HG03175 (cell line): ENCODE data around the gene NDUFA3.

ENCODE experiments used
- ATAC-seq: cut with Tn5 transposase; IDR thresholded peaks from one replicate; pipeline ENCODE4 v1.9.1; 2021; ENCODE audit warnings: mild to moderate bottlenecking, moderate library complexity; ENCODE audit not compliant: unreplicated experiment

The NDUFA3 gene

DNA sequence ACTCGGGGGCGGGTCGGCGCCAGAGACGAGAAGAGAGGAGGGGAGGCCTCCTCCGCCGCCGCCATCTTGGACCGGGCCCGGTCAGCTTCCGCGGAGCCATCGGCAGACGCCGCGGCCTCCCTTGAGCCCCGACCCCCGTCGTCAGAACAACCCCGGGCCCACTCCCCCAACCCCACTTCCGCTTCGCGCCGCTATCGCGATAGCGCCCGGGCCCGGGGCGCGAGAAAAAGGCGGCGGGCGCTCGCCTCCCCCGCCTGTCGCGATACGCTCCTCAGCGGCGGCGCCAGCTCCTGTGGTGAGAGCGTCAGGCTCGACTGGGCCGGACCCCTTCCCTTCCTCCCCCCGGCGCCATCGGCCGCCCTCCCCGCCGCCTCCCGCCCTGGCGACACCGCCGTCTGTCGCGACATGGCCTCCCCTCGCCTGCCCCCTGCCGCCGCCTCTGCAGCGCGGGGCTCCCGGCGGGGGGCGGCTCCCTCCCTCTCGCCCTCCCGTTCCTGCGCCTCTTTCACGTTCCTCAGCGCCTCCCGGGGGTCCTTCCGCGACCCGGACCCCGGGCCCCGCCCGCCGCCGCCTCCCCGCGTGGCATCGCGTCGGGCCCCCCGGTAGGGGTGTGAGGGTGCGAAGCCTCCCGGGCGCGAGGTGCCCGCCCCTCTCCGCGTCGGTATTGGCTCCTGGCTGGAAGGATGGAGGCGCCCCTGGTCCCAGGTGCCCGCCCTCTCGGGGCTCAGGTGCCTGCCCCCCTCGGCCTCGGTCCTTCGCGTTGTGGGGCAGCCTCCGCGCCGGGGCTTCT, 35.2 kb downstream of the NDUFA3 start, which contains the start of gene CNOT3:
Gene CNOT3, plus strand, starts transcription at position 64 of the 790 bp plus-strand sequence. CDS start 5,217 bp downstream, outside the sequence.
- ATAC-seq: no peak

DNA sequence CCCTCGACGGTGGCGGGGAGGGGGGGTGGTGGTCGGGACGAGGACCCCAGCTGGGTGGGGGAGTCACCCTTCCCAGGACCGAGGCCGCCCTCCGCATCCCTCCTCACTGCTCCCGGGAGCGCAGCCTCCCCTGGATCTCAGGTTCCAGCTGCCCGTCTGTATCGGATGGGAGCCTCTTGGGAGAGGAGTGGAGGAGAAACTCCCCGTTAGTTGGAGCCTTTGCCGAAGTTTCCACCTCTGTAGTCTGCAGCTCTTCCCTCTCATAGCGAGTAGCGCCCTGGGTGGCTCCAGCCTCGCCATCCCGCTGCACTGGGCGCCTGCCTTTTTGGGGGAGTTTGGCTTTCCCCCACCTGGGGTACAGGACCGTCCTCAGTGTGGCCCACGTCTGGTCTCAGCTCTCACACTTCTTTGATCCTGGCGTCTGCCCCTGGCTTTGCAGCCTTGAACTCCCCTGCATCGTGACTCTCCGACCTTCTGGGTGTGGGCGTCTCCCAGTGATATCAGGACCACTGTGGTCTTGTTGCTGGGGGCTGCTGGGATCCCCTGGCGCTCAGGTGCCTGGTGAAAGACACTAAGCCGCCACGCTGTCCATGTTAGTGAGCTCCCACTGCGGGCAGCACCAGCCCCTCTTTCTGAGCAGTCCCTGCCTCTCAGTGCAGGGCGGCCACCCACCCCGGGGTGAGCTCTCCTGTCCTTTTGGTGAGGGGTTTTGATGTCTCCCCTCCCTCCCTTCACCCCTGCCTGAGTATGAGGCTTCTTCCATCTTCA, 36.0 kb downstream of the NDUFA3 start:
- ATAC-seq: no peak

DNA sequence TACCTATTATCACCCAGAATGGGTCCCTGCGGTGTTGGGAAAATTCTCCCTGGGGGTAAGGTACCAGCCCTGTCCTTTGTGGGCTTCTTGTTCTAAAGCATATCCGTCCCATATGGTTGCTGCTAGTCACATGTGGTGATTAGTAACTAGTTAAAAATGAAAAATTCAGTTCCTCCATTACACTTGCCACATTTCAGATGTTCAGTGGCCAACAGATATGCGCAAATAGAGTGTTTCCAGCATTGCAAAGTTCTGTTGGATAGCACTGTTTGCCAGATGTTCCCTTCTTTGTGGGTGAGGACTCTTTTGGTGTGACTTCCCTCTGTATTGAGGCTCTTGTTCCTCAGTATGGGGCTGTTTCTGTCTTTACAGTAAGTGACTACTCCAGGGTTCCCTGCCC, 38.7 kb downstream of the NDUFA3 start:
- ATAC-seq: no peak

DNA sequence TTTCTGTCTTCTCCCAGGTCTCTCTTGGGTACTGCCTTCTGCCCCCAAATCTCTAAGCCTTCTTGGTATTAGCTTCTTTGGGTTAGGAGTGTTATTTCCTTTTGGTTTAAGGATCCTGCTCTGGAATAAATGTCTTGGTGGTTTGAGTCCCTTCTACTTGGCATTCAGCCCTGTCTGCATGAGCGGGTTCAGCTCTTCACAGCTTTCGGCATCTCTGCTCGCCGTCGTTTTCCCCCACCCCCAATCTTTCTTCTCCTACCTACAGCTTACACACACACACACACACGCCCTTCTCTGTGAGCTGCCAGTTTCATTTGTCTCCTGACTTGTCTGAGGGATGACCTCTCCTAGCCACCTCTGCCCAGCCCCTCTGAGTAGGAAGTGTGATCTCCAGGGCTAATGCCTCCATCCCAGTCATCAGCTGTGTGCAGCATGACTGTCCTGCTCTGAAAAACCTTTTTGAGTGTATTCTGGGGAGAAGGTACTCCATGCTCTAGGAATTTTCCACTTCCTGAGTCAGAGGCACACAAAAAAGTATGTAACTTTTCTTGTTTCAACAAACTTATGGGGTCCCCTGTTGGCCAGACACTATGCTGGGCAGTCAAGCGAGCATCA, 39.6 kb downstream of the NDUFA3 start:
- no peak for ATAC-seq

DNA sequence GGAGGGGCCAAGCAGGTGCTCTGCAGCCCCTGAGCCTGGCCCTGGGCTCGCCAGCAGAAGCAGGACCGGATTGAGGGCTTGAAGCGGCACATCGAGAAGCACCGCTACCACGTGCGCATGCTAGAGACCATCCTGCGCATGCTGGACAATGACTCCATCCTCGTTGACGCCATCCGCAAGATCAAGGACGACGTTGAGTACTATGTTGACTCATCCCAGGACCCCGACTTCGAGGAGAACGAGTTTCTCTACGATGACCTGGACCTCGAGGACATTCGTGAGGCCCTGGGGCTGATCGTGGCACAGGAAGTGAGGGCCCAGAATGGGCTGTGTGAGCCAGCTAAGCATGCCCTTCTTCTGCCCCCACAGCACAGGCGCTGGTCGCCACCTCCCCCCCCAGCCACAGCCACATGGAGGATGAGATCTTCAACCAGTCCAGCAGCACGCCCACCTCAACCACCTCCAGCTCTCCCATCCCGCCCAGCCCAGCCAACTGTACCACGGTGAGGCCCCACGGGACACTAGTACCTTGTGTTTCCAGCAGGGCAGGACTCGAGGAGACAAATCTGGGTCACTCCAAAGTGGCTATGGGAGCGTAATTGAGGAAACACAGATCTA, 43.0 kb downstream of the NDUFA3 start:
- ATAC-seq: no peak

DNA sequence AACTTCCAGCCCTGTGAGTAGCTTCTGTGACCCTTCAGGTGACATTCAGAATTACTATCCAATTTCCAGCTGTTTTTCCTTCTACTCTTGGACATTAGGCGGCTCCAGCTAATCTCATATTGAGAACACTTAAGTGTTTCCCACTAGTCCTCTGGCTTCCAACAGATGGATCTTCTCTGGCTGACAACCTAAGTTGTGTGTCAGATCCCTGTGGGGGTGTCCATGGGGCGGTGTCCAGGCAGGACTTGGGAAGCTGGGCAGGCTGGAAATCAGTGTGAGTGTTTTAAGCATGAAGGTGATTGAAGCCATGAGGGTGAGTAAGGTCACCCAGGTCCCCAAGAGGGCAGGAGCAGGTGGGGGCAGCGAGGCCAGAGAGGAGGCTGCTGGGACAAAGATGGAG, 45.0 kb downstream of the NDUFA3 start:
- ATAC-seq: no peak

DNA sequence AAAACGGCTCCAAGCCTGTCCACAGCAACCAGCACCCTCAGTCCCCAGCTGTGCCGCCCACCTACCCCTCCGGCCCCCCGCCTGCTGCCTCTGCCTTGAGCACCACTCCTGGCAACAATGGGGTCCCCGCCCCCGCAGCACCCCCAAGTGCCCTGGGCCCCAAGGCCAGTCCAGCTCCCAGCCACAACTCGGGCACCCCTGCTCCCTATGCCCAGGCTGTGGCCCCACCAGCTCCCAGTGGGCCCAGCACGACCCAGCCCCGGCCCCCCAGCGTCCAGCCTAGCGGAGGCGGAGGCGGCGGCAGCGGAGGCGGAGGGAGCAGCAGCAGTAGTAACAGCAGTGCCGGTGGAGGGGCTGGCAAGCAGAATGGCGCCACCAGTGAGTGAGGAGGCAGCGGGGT, 45.5 kb downstream of the NDUFA3 start:
- ATAC-seq: no peak

DNA sequence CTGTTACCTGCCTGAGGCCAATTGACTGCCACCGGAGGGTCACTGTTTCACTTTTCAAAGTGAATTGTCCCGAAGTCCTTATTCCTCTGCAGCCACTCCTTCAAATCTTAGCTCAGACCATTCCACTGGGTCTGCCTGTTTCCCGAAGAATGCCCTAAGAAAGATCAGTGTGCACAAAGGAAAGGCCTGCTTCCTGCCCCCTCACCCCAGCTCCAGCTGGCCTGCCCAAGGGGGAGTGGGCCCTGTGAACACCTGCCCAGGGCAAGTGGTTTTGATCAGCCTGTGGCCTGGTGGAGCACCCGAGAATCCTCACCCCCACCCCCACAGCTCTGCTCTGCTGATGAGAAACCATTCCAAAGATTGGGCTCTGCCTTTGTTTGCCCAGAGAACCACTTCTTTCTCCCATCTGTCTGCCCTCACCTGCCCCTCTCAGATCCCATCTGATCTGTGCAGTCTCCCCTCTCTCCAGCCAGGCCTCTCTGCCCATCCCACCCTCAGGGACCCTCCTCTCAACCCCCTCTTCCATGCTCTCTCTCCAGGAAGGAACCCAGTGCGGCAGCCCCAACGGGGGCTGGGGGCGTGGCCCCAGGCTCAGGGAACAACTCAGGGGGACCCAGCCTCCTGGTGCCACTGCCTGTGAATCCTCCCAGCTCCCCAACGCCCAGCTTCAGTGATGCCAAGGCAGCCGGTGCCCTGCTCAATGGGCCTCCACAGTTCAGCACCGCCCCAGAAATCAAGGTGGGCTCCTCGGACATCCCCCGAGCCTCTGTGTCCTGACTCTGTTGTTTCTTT, 46.6 kb downstream of the NDUFA3 start:
- no peak for ATAC-seq

DNA sequence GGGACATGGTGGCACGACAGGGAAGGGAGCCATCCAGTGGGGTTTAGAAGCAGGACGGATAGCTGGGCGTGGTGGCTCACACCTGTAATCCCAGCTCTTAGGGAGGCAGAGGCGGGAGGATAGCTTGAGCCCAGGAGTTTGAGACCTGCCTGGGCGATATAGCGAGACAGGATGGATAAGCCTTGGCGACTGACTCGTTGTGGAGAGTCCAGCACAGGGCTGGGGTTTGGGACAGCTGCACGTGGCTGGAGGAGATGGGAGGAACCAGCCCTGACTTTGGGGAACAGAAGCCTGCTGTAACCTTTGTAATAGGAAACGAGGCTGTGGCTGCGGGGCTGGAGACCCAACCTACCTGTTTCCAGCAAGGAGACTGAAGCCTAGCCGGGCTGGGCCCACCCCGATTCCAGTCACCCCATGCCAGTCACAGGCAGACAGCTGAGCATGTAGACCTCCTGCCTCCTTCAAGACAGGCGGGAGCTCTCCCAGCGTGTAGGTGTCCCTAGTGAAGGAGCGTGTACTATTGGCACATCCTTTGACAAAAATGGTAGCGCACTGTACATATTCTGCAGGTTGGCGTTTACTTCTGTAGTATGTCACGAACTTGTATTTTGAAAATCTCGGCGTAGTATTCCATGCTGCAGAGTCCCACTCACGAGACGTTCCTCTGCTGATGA, 48.8 kb downstream of the NDUFA3 start:
- no peak for ATAC-seq

DNA sequence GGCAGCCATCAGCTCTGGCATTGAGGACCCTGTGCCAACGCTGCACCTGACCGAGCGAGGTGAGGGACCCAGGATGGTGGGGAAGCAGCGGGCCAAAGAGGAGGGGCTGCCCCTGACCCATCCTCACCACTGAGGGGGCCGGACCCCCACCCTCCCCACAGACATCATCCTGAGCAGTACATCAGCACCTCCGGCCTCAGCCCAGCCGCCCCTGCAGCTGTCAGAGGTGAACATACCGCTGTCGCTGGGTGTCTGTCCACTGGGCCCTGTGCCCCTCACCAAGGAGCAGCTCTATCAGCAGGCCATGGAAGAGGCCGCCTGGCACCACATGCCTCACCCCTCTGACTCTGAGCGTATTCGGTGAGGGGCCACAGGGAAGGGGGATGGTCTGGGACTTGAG, 49.6 kb downstream of the NDUFA3 start:
- ATAC-seq: no peak

DNA sequence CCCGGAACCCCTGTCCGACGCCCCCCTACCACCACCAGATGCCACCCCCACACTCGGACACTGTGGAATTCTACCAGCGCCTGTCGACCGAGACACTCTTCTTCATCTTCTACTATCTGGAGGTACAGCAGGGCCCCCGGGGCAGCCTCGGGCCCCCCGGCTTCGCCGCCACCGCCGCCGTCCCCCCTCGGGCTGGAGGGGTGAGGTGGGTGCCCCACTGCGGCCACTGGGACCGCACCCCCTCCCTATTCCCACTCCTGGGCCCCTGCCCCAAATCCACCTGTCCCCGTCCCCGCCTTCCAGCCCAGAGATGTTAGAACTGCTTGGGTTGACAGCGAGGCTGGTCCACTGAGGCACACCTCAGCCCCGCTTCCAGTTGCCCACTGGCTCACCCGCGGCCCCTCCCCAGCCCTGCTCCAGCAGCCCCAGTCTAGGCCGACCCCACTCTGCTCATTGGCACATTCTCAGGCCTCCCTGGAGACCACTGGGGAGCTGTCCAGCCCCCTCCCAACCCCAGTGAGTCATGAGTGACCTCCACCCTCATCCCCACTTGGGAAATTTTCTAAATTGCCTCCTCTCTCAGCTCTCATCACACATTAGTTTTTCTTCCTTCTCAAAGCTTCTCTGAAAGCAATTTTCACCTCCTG, 50.3 kb downstream of the NDUFA3 start:
- no peak for ATAC-seq

DNA sequence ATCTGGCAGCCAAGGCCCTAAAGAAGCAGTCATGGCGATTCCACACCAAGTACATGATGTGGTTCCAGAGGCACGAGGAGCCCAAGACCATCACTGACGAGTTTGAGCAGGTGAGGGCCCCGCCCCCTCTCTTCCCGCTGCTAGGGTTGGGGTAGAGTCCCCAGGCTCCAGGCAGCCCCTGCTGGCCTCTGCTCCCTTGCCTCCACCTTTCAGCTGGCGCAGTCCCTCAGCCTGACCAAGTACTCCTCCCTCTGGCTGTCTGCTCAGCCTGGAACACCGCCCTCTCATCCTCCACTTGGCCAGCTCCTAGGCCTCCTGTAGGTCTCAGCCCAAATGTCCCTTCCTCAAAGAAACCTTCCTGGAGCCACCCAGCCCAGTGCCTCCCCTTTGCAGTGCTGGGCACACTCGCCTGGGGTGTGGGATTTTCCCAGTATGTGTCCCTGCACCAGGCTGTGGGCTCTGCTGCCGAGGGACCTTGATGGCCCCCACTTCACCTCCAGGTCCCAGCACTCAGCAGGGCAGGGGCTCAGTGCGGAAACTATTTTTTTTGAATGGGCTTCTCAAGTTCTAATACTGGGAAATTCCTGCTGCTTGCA, 51.2 kb downstream of the NDUFA3 start:
- ATAC-seq: no peak

DNA sequence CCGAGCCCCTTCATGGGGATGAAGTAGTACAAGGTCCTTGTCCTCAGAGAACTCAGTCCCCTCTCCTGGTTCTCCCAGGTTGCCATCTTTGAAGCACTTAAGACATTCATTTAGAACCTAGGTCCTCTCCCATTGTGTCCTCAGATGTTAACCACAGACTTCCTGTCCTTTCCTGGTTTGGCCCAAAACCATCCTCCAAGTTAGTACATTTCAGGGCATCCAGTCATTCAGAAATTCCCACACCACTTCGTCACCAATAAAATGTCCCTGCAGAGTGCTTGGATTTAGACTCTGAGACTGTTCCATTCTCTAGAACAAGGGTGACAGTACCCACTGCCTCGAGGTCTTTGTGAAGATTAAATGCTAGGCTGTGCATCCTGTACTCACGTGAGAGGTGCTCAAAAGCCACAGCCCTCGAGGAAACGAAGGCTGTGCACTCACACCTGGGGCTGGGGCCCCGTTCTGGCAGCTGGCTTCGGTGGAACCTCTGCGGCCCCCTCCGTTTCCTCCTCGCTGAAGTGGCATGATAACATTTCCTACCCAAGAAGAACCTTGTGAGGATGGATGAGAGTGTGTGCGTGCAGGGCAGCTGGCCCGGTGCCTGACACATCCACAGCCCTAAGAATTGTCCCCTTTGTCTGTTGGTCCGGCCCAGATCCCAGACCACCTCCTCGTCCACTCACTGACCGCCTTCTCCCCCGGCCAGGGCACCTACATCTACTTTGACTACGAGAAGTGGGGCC, 52.1 kb downstream of the NDUFA3 start:
- ATAC-seq: no peak

DNA sequence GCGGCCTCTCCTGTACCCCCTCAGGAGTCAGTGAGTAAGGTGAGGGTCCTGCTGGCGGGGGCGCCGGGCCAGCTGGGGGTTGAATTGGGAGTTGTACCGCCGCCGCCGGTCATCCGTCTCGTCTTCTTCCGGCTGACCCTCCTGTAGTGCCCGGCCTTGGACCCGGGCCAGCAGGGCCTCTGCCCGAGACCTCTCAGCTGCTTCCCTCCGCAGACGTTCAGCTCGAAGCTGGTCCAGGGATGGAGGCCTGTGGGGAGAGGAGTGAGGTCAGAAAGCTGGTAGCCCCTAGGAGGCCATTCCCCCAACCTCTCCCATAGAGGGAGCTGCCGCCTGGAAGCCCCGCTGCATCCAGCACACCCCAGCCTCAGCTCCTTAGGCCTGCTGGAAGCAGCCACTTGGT, 53.0 kb downstream of the NDUFA3 start:
- no peak for ATAC-seq

DNA sequence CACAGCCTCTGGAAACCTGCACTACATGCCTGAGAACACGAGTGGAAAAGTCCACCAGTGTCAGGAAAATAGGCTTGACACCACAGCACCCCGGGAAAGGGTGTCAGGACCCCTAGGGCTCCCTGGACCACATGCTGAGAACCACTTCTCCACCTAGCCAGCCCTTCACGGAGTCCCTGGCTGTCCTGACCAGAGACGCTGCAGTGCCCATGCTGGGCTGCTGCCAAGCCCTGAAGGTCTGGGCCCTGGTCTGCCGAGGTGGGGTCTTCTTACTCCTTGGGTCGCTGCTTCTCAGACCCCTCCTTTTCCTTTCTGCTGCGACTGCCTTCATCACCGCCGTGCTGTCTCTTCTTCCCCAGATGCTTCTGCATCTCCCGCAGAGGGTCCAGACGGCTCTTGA, 53.8 kb downstream of the NDUFA3 start:
- no peak for ATAC-seq

DNA sequence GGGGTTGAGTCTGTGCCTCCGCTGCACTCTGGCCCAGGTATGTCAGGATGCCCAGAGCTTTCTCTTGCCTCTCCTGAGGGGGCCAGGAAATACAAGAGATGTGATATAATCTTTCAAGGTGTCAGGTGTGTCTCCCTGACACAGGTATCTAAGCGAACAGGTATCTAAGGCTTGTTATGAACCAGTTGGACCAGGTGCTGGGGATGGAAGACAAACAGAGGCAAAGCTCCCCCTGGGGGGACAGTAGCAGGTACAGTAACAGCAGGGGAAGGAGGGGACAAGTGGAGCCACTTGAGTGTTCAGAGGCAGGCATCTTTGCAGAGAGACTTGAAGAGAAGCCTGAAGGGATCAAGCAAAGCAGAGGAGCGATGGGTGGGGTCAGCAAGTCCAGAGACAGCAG, 54.3 kb downstream of the NDUFA3 start:
- ATAC-seq: no peak
